ENCODE data around the gene APBB1IP. TPM values are rescaled to one million over a fixed set of nuclear protein-coding genes. Genes with fewer than 3 reads are reported as not detected.
A peak's percentile ranks its signal among the peaks of the same experiment; 100 is the strongest.

Gene APBB1IP
- total RNA-seq, 6 experiments from 2014 or later = 30.7 to 37.6 (median 35.5) TPM

DNA sequence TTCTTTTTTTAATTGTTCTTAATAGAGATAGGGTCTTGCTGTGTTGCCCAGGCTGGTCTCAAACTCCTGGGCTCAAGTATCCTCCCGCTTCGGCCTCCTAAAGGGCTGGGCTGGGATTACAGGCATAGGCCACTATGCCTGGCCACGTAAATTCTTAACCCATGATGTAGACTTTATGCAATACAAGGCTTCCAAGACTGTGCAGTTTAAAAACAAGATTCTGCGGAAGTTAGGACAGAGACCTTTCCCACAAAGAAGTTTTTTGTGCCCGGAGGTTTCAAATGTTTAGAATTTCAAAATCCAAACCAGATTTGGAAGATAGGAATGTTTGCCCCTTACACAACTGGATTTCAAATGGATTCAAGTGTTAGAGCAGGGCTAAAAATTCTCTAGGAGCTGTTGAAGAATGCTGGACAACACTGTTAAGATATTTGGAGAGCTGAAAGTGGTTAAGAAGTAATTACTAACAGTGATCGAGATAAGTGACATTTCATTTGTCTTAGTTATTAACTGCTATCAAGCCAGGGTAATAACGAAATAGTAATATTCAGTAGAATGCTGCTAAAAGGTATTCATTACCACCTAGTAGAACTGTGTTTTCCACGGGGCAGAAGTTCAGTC is 7.4 kb downstream of the APBB1IP start:
- Mint-ChIP-seq H3K4me1 (ENCODE audit: low read depth) (peaks cover 56% of the 10 kb centered on the region), H3K9me3 (peaks cover 5% of the 10 kb centered on the region), H3K27me3 (ENCODE audit: insufficient read depth) (no peaks in the 10 kb centered on the region), H3K4me3 (peak overlapping the region; percentile 24; the same call in 1 of the 2 replicates), H3K27ac (peak overlapping the region; percentile 75), H3K36me3 (ENCODE audit: low read depth) (peaks cover 41% of the 10 kb centered on the region)
- peak; percentile 59 for DNase-seq
- TF ChIP-seq, protein P1, sequence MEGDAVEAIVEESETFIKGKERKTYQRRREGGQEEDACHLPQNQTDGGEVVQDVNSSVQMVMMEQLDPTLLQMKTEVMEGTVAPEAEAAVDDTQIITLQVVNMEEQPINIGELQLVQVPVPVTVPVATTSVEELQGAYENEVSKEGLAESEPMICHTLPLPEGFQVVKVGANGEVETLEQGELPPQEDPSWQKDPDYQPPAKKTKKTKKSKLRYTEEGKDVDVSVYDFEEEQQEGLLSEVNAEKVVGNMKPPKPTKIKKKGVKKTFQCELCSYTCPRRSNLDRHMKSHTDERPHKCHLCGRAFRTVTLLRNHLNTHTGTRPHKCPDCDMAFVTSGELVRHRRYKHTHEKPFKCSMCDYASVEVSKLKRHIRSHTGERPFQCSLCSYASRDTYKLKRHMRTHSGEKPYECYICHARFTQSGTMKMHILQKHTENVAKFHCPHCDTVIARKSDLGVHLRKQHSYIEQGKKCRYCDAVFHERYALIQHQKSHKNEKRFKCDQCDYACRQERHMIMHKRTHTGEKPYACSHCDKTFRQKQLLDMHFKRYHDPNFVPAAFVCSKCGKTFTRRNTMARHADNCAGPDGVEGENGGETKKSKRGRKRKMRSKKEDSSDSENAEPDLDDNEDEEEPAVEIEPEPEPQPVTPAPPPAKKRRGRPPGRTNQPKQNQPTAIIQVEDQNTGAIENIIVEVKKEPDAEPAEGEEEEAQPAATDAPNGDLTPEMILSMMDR (IDR thresholded peaks at IDR 0.05) = peak; percentile 62

DNA sequence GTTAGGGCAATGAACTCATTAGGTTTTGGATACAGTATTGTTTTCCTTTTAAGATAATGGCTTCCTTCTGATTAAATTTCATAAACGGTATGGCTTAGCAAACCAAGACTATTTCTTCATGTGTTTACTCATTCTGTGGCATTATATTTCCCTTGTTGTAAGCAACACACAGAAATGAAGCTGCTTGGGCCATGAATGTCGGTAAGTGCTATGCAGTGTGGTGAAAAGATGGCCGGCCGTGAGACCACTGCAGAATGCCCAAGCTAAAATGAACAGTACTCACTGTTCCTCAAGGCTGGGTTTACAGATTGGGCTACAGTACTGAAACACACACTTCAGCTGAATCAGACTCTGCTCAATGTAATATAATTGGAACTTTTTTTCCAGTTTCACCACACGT is 8.1 kb downstream of the APBB1IP start:
- Mint-ChIP-seq H3K27me3 (ENCODE audit: insufficient read depth) (no peaks in the 10 kb centered on the region), H3K4me3 (no peak overlapping the region), H3K27ac (no peak overlapping the region), H3K4me1 (ENCODE audit: low read depth) (peaks cover 51% of the 10 kb centered on the region), H3K36me3 (ENCODE audit: low read depth) (peaks cover 41% of the 10 kb centered on the region), H3K9me3 (peaks cover 5% of the 10 kb centered on the region)
- TF ChIP-seq, protein P1 (IDR thresholded peaks at IDR 0.05) = no peak
- DNase-seq = no peak

DNA sequence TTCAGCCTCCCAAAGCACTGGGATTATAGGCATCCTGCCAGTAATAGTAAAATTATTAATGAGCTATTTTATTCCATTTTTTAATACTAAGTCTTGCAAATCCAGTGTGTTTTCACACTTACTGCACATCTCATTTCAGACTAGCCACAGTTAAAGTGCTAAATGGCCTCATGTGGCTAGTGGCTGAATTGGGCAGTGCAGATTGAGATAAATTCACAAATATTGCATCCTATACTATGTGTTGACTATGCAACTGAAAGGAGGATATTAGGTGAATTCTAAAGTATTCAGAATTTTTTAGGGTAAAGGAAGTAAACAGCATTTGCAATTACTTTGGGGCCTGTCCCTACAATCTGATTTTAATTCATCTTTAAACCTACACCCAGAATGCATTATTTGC is 10.2 kb downstream of the APBB1IP start:
- no peak overlapping the region for H3K27ac Mint-ChIP-seq
- no peaks in the 10 kb centered on the region for H3K27me3 Mint-ChIP-seq (ENCODE audit: insufficient read depth)
- DNase-seq = no peak

DNA sequence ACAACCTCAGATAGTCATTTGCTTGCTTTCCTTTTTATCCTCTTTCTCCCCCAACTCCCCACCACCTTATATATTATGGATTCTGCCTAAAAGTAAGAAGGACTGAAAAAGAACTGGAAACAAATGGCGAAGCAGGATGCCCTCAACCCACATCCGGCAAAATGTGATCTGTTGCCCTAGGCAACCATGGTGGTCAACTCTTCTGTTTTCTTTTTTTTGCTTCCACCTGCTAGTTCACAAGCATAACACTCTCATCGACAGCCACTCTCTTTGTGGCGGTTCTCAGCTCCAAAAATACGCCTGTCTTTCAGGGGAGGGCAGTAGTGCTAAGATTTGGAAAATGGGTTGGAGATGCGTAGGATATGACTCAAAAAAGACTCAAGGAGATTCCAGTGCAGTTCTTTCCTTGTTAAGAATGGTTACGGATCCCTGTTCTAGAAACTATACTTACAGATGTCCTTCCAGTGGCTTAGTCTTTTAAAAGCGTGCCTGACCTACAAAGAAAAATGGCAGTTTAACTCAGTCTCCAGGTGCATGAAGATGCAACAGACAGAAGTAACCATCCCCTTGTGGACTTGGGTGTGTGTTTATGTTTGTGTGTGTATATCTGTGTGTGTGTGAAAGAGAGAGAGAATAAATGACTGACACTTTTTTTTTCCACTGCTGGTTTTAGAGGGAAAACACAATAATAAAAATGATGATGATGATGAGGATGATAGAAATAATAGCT is 10.7 kb downstream of the APBB1IP start:
- Mint-ChIP-seq H3K4me1 (ENCODE audit: low read depth) (peaks cover 41% of the 10 kb centered on the region), H3K36me3 (ENCODE audit: low read depth) (peaks cover 40% of the 10 kb centered on the region), H3K27me3 (ENCODE audit: insufficient read depth) (no peaks in the 10 kb centered on the region), H3K9me3 (peaks cover 11% of the 10 kb centered on the region), H3K27ac (peak overlapping the region; percentile 60; the same call in 1 of the 2 replicates), H3K4me3 (no peak overlapping the region)
- TF ChIP-seq, protein P1 (IDR thresholded peaks at IDR 0.05) = no peak
- DNase-seq = no peak

More for the DNA sequence above, 10.2 kb downstream of the APBB1IP start:
- no peak overlapping the region for H3K4me3 Mint-ChIP-seq
- peaks cover 38% of the 10 kb centered on the region for H3K36me3 Mint-ChIP-seq (ENCODE audit: low read depth)
- TF ChIP-seq, protein P1 (IDR thresholded peaks at IDR 0.05) = peak; percentile 26; the same call in 1 of the 2 replicates
- peaks cover 39% of the 10 kb centered on the region for H3K4me1 Mint-ChIP-seq (ENCODE audit: low read depth)
- H3K9me3 Mint-ChIP-seq = peaks cover 5% of the 10 kb centered on the region

DNA sequence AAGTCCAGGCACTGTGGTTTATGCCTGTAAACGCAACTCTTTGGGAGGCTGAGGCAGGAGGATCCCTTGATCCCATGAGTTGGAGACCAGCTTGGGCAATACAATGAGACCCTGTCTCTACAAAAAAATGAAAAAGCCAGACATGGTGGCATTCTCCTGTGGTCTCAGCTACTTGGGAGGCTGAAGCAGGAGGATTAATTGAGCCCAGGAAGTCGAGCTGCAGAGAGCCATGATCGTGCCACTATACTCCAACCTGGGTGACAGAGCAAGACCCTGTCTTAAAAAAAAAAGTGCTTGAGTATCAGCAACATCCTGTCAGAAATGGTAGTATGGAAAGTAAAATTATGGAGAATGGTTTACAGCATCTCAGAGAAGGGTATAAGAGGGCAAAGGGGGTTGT is 11.6 kb downstream of the APBB1IP start:
- Mint-ChIP-seq H3K36me3 (ENCODE audit: low read depth) (peaks cover 32% of the 10 kb centered on the region), H3K4me1 (ENCODE audit: low read depth) (peaks cover 36% of the 10 kb centered on the region), H3K9me3 (peaks cover 6% of the 10 kb centered on the region; the same call in 1 of the 2 replicates), H3K27me3 (ENCODE audit: insufficient read depth) (no peaks in the 10 kb centered on the region), H3K4me3 (no peak overlapping the region), H3K27ac (no peak overlapping the region)
- TF ChIP-seq, protein P1 (IDR thresholded peaks at IDR 0.05) = no peak
- no peak for DNase-seq
